ENCODE measurements around the gene KLC3. TPM values are rescaled to one million over a fixed set of nuclear protein-coding genes. Genes with fewer than 3 reads are reported as not detected.

Gene KLC3
- total RNA-seq, 1 experiment from 2014 or later = 0.49 TPM

GRCh38 chr19:45352062-45352461 is 11.5 kb downstream of the KLC3 start:
- in situ Hi-C loops (cut with HindIII; ENCODE audit: low pct_unique_long_range_greater_than_20kb, low sequenced_read_pairs) = no loop called here
- Histone ChIP-seq H3K9me3 (ENCODE audit: control insufficient read depth, insufficient read depth, low read depth, low read length) (no peaks in the 10 kb centered on the region), H3K4me3 (ENCODE audit: low read depth in 2 of 2, low read length in 2 of 2) (no peak overlapping the region), H3K36me3 (ENCODE audit: control insufficient read depth, insufficient read depth, low read length) (no peaks in the 10 kb centered on the region; the same call in 1 of the 2 replicates), H3K4me1 (ENCODE audit: control insufficient read depth, insufficient read depth, low read length) (no peaks in the 10 kb centered on the region), H3K27ac (ENCODE audit: low read length) (no peak overlapping the region), H3K27me3 (ENCODE audit: control insufficient read depth, insufficient read depth, low read length) (no peaks in the 10 kb centered on the region)
- ATAC-seq = no peak
- no peak for DNase-seq (ENCODE audit: low read depth, low spot score)
- POLR2A ChIA-PET = no interaction called here
- BruUV-seq (replicated peaks) = no TSS peak
- CTCF ChIA-PET = no interaction called here
- intact Hi-C loops (cut with micrococcal nuclease; ENCODE audit: unreplicated experiment) = no loop called here
- TF ChIP-seq CTCF (IDR thresholded peaks at IDR 0.05) = no peak
- TF ChIP-seq TCF7L2 (IDR thresholded peaks at IDR 0.05; ENCODE audit: low read depth, low read length) = no peak
- TF ChIP-seq SIN3A (IDR thresholded peaks at IDR 0.05; ENCODE audit: borderline replicate concordance, insufficient read depth, low read depth, low read length) = no peak
- no peak for TF ChIP-seq POLR2AphosphoS5 (IDR thresholded peaks at IDR 0.05; ENCODE audit: low read depth, low read length)
- TF ChIP-seq, protein P1, sequence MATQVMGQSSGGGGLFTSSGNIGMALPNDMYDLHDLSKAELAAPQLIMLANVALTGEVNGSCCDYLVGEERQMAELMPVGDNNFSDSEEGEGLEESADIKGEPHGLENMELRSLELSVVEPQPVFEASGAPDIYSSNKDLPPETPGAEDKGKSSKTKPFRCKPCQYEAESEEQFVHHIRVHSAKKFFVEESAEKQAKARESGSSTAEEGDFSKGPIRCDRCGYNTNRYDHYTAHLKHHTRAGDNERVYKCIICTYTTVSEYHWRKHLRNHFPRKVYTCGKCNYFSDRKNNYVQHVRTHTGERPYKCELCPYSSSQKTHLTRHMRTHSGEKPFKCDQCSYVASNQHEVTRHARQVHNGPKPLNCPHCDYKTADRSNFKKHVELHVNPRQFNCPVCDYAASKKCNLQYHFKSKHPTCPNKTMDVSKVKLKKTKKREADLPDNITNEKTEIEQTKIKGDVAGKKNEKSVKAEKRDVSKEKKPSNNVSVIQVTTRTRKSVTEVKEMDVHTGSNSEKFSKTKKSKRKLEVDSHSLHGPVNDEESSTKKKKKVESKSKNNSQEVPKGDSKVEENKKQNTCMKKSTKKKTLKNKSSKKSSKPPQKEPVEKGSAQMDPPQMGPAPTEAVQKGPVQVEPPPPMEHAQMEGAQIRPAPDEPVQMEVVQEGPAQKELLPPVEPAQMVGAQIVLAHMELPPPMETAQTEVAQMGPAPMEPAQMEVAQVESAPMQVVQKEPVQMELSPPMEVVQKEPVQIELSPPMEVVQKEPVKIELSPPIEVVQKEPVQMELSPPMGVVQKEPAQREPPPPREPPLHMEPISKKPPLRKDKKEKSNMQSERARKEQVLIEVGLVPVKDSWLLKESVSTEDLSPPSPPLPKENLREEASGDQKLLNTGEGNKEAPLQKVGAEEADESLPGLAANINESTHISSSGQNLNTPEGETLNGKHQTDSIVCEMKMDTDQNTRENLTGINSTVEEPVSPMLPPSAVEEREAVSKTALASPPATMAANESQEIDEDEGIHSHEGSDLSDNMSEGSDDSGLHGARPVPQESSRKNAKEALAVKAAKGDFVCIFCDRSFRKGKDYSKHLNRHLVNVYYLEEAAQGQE (IDR thresholded peaks at IDR 0.05; ENCODE audit: insufficient read depth in 1 of 2, low read depth in 2 of 2, low read length in 1 of 2) = no peak

- Histone ChIP-seq H3K9me3 (ENCODE audit: control insufficient read depth, insufficient read depth, low read depth, low read length) (no peaks in the 10 kb centered on the region), H3K4me1 (ENCODE audit: control insufficient read depth, insufficient read depth, low read length) (no peaks in the 10 kb centered on the region), H3K27me3 (ENCODE audit: control insufficient read depth, insufficient read depth, low read length) (no peaks in the 10 kb centered on the region), H3K36me3 (ENCODE audit: control insufficient read depth, insufficient read depth, low read length) (no peaks in the 10 kb centered on the region; the same call in 1 of the 2 replicates), H3K27ac (ENCODE audit: low read length) (no peak overlapping the region), H3K4me3 (ENCODE audit: low read depth in 2 of 2, low read length in 2 of 2) (no peak overlapping the region)
- POLR2A ChIA-PET = no interaction called here
- intact Hi-C loops (cut with micrococcal nuclease; ENCODE audit: unreplicated experiment) = no loop called here
- in situ Hi-C loops (cut with HindIII; ENCODE audit: low pct_unique_long_range_greater_than_20kb, low sequenced_read_pairs) = no loop called here
- TF ChIP-seq CTCF (IDR thresholded peaks at IDR 0.05) (no peak), SIN3A (IDR thresholded peaks at IDR 0.05; ENCODE audit: borderline replicate concordance, insufficient read depth, low read depth, low read length) (no peak), TCF7L2 (IDR thresholded peaks at IDR 0.05; ENCODE audit: low read depth, low read length) (no peak), POLR2AphosphoS5 (IDR thresholded peaks at IDR 0.05; ENCODE audit: low read depth, low read length) (no peak)
- TF ChIP-seq, protein P1 (IDR thresholded peaks at IDR 0.05; ENCODE audit: insufficient read depth in 1 of 2, low read depth in 2 of 2, low read length in 1 of 2) = no peak
- no TSS peak for BruUV-seq (replicated peaks)
- CTCF ChIA-PET = no interaction called here
- DNase-seq (ENCODE audit: low read depth, low spot score) (no peak), ATAC-seq (no peak)
Observed at GRCh38 chr19:45352471-45352870, 11.9 kb downstream of the KLC3 start.

All from Panc1 (cell line).